Coronary artery (tissue), 2 donors: ENCODE data around the gene TRIP12.
A peak's percentile ranks its signal among the peaks of the same experiment; 100 is the strongest.
"Not testable (repeated sequence)": the region's sequence is repeated elsewhere in the genome, so short reads cannot be mapped to it uniquely, and the experiment has no call there.

Experiments used
- DNase-seq: peaks from one replicate; pipeline ENCODE4 v3.0.0-alpha.2; 2017; ENCODE audit warnings: low spot score
- H3K27ac ChIP-seq, 2 donors: fragments of 200-600 bp; sonication (generic); one replicate each; pipeline ENCODE4 v1.5.1; 2016 to 2019
- H3K4me3 ChIP-seq: fragments of 200-600 bp; sonication (generic); 2 replicates; pipeline ENCODE4 v1.5.1; 2016; ENCODE audit warnings: mild to moderate bottlenecking, moderate library complexity
- CTCF ChIP-seq: fragments of 200-600 bp; sonication (generic); IDR thresholded peaks from one replicate; pipeline ENCODE4 v1.5.1; 2019; ENCODE audit warnings: antibody characterized with exemption

TRIP12 gene

GRCh38 chr2:229794636-229795035 is 127.2 kb downstream of the TRIP12 start:
- TF ChIP-seq CTCF, result no peak
- Histone ChIP-seq H3K27ac (no peak overlapping the region), H3K4me3 (no peak overlapping the region)
- DNase-seq, result no peak

GRCh38 chr2:229786289-229786688 is 135.5 kb downstream of the TRIP12 start:
- DNase-seq, H3K4me3 ChIP-seq: not testable (repeated sequence)

GRCh38 chr2:229784791-229785190 is 137.0 kb downstream of the TRIP12 start:
- no peak overlapping the region for H3K27ac ChIP-seq

More at GRCh38 chr2:229786289-229786688, 135.5 kb downstream of the TRIP12 start:
- not testable (repeated sequence) for H3K27ac ChIP-seq

GRCh38 chr2:229783108-229783721 is 138.6 kb downstream of the TRIP12 start:
- no peak for DNase-seq
- Histone ChIP-seq H3K4me3 (no peak overlapping the region), H3K27ac (no peak overlapping the region)
- TF ChIP-seq CTCF, result no peak

More at GRCh38 chr2:229784791-229785190, 137.0 kb downstream of the TRIP12 start:
- TF ChIP-seq CTCF, result no peak
- no peak overlapping the region for H3K4me3 ChIP-seq
- no peak for DNase-seq

- TF ChIP-seq CTCF, result peak; percentile 63
- Histone ChIP-seq H3K4me3 (no peak overlapping the region), H3K27ac (no peak overlapping the region)
- no peak for DNase-seq
Observed at GRCh38 chr2:229780856-229781773, 140.7 kb downstream of the TRIP12 start.

GRCh38 chr2:229779650-229780049 is 142.2 kb downstream of the TRIP12 start:
- H3K27ac ChIP-seq, result no peak overlapping the region
- DNase-seq, result no peak
- TF ChIP-seq CTCF, result no peak
- H3K4me3 ChIP-seq, result no peak overlapping the region

- TF ChIP-seq CTCF, result no peak
- Histone ChIP-seq H3K4me3 (no peak overlapping the region), H3K27ac (no peak overlapping the region)
- no peak for DNase-seq
Observed at GRCh38 chr2:229777716-229778115, 144.1 kb downstream of the TRIP12 start.
